Right atrium auricular region (tissue), 2 donors: Measurements from ENCODE around the gene CEP112. TPM values are rescaled to one million over a fixed set of nuclear protein-coding genes. Genes with fewer than 3 reads are reported as not detected.

Source experiments
- DNase-seq: peaks from one replicate; pipeline ENCODE4 v3.0.0-alpha.2; 2019; ENCODE audit warnings: low spot score
- H3K27ac ChIP-seq, 2 donors: fragments of 200-600 bp; sonication (generic); 1 replicate in 1 of 2; 2 replicates in 1 of 2; pipeline ENCODE4 v1.5.1; 2016 to 2019
- H3K27me3 ChIP-seq, 2 donors: fragments of 200-600 bp; sonication (generic); one replicate each; pipeline versions ENCODE4 v1.5.1 to v1.6.0; 2017 to 2019
- H3K36me3 ChIP-seq: fragments of 200-600 bp; sonication (generic); one replicate; pipeline ENCODE4 v1.5.1; 2016
- H3K4me1 ChIP-seq, 2 donors: fragments of 200-600 bp; sonication (generic); one replicate each; pipeline versions ENCODE4 v1.5.1 to v1.6.0; 2017 to 2019
- H3K4me3 ChIP-seq, 2 donors: fragments of 200-600 bp; sonication (generic); 1 replicate in 1 of 2; 2 replicates in 1 of 2; pipeline ENCODE4 v1.5.1; 2017 to 2019; ENCODE audit warnings: mild to moderate bottlenecking in 1 of 2, moderate library complexity in 1 of 2
- H3K9me3 ChIP-seq, 2 donors: fragments of 200-600 bp; sonication (generic); one replicate each; pipeline ENCODE4 v1.5.1; 2019
- total RNA-seq, 2 donors: library from RNA; depleted of rRNA; stranded (reverse); fragments of >200 nt; gene quantifications; one replicate each; pipeline ENCODE4 v1.1.0, GENCODE V29; 2016
- TF ChIP-seq, protein P1 (sequence below), 2 donors: fragments of 200-600 bp; sonication (generic); IDR thresholded peaks; one replicate each; pipeline ENCODE4 v1.5.1; 2019; ENCODE audit warnings: antibody characterized with exemption in 2 of 2

CEP112 gene
- total RNA-seq, 2 donors from 2014 or later = 8.1 to 11.2 TPM

- TF ChIP-seq, protein P1, sequence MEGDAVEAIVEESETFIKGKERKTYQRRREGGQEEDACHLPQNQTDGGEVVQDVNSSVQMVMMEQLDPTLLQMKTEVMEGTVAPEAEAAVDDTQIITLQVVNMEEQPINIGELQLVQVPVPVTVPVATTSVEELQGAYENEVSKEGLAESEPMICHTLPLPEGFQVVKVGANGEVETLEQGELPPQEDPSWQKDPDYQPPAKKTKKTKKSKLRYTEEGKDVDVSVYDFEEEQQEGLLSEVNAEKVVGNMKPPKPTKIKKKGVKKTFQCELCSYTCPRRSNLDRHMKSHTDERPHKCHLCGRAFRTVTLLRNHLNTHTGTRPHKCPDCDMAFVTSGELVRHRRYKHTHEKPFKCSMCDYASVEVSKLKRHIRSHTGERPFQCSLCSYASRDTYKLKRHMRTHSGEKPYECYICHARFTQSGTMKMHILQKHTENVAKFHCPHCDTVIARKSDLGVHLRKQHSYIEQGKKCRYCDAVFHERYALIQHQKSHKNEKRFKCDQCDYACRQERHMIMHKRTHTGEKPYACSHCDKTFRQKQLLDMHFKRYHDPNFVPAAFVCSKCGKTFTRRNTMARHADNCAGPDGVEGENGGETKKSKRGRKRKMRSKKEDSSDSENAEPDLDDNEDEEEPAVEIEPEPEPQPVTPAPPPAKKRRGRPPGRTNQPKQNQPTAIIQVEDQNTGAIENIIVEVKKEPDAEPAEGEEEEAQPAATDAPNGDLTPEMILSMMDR (IDR thresholded peaks at IDR 0.05) = no peak
- H3K27ac ChIP-seq = no peak overlapping the region
- DNase-seq = no peak
These were observed 582.6 kb downstream of the CEP112 start for GRCh38 chr17:65609286-65609685.

DNA sequence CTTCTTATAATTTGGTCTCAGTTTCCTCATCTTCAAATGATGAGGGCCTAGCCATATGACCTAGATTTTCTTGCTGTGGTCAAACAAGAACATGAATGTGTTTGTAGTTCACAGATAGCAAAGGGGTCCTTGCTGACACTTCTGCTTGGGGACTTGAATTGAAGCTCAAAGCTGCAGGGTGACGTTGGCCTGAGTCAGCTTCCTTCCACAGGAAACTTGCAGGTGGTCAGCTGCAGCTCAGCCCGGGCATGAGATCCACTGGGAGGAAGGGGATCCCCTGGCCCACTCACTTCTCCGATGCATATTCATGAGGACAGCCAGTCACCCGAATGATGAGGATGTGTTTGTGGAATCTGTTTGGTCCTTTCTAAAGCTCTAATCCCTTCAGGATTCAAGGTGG is 587.9 kb downstream of the CEP112 start:
- Histone ChIP-seq H3K4me3 (no peak overlapping the region), H3K9me3 (no peaks in the 10 kb centered on the region), H3K27me3 (no peaks in the 10 kb centered on the region), H3K36me3 (no peaks in the 10 kb centered on the region), H3K27ac (no peak overlapping the region), H3K4me1 (no peaks in the 10 kb centered on the region)
- TF ChIP-seq, protein P1 (IDR thresholded peaks at IDR 0.05) = no peak
- no peak for DNase-seq

More at GRCh38 chr17:65609286-65609685, 582.6 kb downstream of the CEP112 start:
- Histone ChIP-seq H3K27me3 (no peaks in the 10 kb centered on the region), H3K9me3 (no peaks in the 10 kb centered on the region), H3K4me1 (no peaks in the 10 kb centered on the region), H3K4me3 (no peak overlapping the region), H3K36me3 (no peaks in the 10 kb centered on the region)

DNA sequence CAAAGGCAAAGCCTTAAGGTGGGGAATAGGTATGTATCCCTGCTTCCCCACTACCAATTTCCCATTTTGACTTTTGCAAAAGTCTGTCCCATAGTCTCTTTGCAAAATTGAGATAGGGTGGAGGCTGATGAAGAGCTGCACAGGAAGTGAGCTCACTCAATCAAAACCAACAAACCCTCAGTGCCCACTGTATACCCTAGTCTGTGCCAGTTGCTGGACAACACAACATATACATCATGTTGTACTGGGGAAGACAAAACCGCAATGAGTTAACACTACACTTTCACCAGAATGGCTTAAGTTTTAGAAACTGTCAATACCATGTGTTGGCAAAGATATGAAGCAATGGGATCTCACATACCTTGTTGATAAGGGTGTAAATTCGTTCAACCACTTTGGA is 590.1 kb downstream of the CEP112 start:
- no peaks in the 10 kb centered on the region for H3K9me3 ChIP-seq
- no peaks in the 10 kb centered on the region for H3K27me3 ChIP-seq
- no peaks in the 10 kb centered on the region for H3K4me1 ChIP-seq
- TF ChIP-seq, protein P1 (IDR thresholded peaks at IDR 0.05) = no peak
- no peak overlapping the region for H3K4me3 ChIP-seq
- no peaks in the 10 kb centered on the region for H3K36me3 ChIP-seq
- no peak for DNase-seq
- H3K27ac ChIP-seq = no peak overlapping the region

DNA sequence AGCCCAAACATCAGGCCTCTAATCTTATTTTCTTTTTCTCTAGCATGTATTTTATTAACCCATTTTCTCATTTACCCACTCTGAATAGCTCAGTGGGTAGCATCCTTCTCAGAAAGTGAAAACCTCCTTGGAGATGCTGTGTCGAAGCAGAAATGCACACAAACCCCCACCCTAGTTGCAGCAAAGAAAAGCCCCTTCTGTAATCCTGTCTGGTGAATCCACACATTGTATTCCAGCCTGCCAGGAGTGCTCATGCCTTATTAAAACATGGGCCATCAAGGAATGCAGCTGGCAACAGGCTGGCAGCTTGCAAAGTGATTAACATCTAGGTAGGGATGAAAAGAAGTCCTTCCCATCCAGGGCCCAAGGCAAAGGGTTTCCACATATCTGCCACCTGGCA is 590.8 kb downstream of the CEP112 start:
- Histone ChIP-seq H3K4me3 (no peak overlapping the region), H3K9me3 (no peaks in the 10 kb centered on the region), H3K27ac (no peak overlapping the region), H3K36me3 (no peaks in the 10 kb centered on the region), H3K27me3 (no peaks in the 10 kb centered on the region), H3K4me1 (no peaks in the 10 kb centered on the region)
- DNase-seq = no peak
- TF ChIP-seq, protein P1 (IDR thresholded peaks at IDR 0.05) = no peak

- Histone ChIP-seq H3K9me3 (no peaks in the 10 kb centered on the region), H3K27me3 (no peaks in the 10 kb centered on the region), H3K4me3 (no peak overlapping the region), H3K36me3 (no peaks in the 10 kb centered on the region), H3K27ac (no peak overlapping the region), H3K4me1 (no peaks in the 10 kb centered on the region)
- TF ChIP-seq, protein P1 (IDR thresholded peaks at IDR 0.05) = no peak
- no peak for DNase-seq
These were observed 591.4 kb downstream of the CEP112 start for GRCh38 chr17:65600518-65600917.

DNA sequence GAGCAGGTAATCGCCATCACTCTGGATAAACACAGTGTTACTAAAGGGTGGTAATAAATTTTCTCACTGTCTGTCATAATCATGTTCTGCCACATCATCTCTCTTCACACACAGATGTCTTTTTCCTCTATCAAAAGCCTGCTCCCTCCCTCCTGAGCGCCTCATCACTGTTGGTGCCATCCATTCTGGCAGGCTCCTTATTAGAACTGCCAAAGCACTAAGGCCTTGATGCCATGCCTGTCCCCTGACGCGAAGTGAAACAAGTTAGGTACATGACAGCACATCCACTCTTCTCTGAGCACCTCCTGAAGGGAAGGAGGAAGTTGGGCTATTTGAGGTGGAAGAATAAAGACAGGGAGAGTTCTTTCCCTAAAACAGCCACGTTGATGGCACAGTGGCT is 592.3 kb downstream of the CEP112 start:
- TF ChIP-seq, protein P1 (IDR thresholded peaks at IDR 0.05) = no peak
- no peaks in the 10 kb centered on the region for H3K9me3 ChIP-seq

More for the DNA sequence above, 592.3 kb downstream of the CEP112 start:
- H3K27ac ChIP-seq = no peak overlapping the region
- no peak overlapping the region for H3K4me3 ChIP-seq
- H3K36me3 ChIP-seq = no peaks in the 10 kb centered on the region
- H3K4me1 ChIP-seq = peaks cover 0 to 2% of the 10 kb centered on the region in 2 donors
- no peak for DNase-seq
- H3K27me3 ChIP-seq = no peaks in the 10 kb centered on the region
